Memory B cell (primary cell): Measurements from ENCODE around the gene CCDC28A.

ENCODE experiments used
- ATAC-seq: fragments of 150-1000 bp; cut with Tn5 transposase; 2 replicates; pipeline ENCODE4 v1.10.0; 2021; ENCODE audit warnings: low read depth, mild to moderate bottlenecking, moderate library complexity
- DNase-seq, 2 donors: peaks; one replicate each; pipeline ENCODE4 v3.0.0; 2022; ENCODE audit warnings: low spot score in 2 of 2
- H3K27ac Mint-ChIP-seq: one replicate; pipeline ENCODE4 v1.8.0; 2022; ENCODE audit warnings: mild to moderate bottlenecking, moderate library complexity, mixed read lengths
- H3K27me3 Mint-ChIP-seq: one replicate; pipeline ENCODE4 v1.8.0; 2022; ENCODE audit warnings: mixed read lengths
- H3K36me3 Mint-ChIP-seq: one replicate; pipeline ENCODE4 v1.8.0; 2022; ENCODE audit warnings: mild to moderate bottlenecking, mixed read lengths
- H3K4me1 Mint-ChIP-seq: one replicate; pipeline ENCODE4 v1.8.0; 2022; ENCODE audit warnings: mixed read lengths
- H3K4me3 Mint-ChIP-seq: one replicate; pipeline ENCODE4 v1.8.0; 2022; ENCODE audit warnings: mild to moderate bottlenecking, moderate library complexity, mixed read lengths
- H3K9me3 Mint-ChIP-seq: one replicate; pipeline ENCODE4 v1.8.0; 2022; ENCODE audit warnings: mixed read lengths

The CCDC28A gene

DNA sequence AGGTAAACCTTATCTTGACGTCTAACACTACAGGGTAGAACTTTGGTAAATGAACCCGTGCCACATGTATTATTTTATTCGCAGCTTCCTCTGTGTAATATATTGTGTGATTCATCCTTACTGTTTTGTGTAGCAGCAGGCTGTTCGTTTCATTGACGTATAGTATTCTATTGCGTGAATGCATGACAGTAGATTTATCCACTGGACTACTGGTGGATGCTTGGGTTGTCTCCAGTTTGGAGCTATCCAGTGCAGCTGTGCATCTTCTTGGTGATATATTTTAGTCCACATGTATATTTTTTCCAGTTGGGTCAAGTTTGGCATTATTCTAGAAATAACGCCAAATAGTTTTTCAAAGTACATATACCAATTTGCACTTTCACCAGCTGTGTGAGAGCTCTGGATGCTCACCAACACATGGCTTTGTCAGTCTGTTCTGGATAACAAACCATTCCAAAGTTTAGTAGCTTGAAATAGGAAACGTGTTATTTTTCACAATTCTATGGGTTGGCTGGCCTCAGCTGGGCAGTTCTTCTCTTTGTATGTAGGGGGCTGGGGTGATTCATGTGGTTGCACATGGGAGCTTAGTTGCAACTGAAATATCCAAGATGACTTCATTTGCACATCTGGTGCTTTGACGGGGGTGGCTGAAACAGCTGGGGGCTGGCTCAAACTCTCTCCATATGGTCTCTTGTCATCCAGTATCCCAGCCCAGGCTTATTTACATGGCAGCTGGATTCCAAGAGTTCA lies 31.6 kb downstream of the CCDC28A start:
- no peak overlapping the region for H3K4me3 Mint-ChIP-seq
- ATAC-seq: no peak
- H3K4me1 Mint-ChIP-seq: peaks cover 7% of the 10 kb centered on the region
- H3K27me3 Mint-ChIP-seq: no peaks in the 10 kb centered on the region
- no peaks in the 10 kb centered on the region for H3K36me3 Mint-ChIP-seq
- DNase-seq: no peak
- no peak overlapping the region for H3K27ac Mint-ChIP-seq
- no peaks in the 10 kb centered on the region for H3K9me3 Mint-ChIP-seq

DNA sequence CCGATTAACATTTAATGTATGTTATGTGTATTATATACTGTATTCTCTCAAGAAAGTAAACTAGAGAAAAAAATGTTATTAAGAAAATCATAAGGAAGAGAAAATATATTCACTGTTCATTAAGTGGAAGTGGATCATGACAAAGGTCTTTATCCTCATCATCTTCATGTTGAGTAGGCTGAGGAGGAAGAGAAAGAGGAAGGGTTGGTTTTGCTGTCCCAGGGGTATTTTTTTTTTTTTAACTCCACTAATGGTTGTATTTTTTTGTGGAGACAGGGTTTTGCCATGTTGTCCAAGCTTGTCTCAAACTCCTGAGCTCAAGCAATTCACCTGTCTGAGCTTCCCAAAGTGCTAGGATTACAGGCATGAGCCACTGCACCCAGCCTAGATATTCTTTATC lies 33.3 kb downstream of the CCDC28A start:
- DNase-seq: no peak
- Mint-ChIP-seq H3K27me3 (no peaks in the 10 kb centered on the region), H3K27ac (no peak overlapping the region), H3K9me3 (no peaks in the 10 kb centered on the region), H3K4me3 (no peak overlapping the region), H3K4me1 (peaks cover 7% of the 10 kb centered on the region), H3K36me3 (no peaks in the 10 kb centered on the region)
- ATAC-seq: peak; percentile 29

DNA sequence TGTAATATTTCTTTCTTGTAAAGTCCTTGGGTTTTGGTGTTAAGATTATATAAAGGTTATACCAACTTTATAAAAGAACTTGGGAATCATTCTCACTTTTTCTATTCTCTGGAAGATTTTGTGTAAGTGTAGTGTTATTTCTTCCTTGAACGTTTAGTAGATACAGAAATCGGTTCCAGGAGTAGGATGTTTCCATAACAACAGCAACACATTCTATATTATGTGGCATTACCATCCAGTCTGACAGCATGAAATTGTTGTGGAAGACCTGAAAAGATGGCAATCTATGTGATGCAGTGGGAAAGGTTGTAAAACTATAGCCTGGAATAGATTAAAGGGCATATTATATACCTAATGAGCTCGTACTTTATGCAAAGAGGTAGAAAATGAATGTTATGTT lies 36.1 kb downstream of the CCDC28A start:
- DNase-seq (no peak), ATAC-seq (no peak)
- H3K4me3 Mint-ChIP-seq: no peak overlapping the region
- H3K4me1 Mint-ChIP-seq: peaks cover 7% of the 10 kb centered on the region
- no peak overlapping the region for H3K27ac Mint-ChIP-seq
- H3K27me3 Mint-ChIP-seq: no peaks in the 10 kb centered on the region
- H3K9me3 Mint-ChIP-seq: no peaks in the 10 kb centered on the region
- H3K36me3 Mint-ChIP-seq: no peaks in the 10 kb centered on the region

DNA sequence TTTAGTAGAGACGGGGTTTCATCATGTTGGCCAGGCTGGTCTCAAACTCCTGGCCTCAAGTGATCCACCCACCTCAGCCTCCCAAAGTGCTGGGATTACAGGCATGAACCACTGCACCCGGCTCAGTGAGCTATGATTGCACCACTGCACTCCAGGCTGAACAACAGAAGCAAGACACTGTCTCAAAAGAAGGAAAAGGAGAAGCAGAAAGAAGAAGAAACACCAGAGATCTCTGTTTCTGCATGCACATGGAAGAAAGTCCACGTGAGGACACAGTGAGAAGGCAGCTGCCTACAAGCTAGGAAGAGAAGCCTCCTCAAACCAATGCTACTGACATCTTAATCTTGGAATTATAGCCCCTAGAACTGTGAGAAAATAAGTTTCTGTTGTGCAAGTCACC lies 38.3 kb downstream of the CCDC28A start:
- ATAC-seq (no peak), DNase-seq (no peak)
- H3K27ac Mint-ChIP-seq: no peak overlapping the region
- H3K27me3 Mint-ChIP-seq: no peaks in the 10 kb centered on the region
- H3K4me3 Mint-ChIP-seq: no peak overlapping the region
- H3K36me3 Mint-ChIP-seq: no peaks in the 10 kb centered on the region
- no peaks in the 10 kb centered on the region for H3K9me3 Mint-ChIP-seq
- peaks cover 9% of the 10 kb centered on the region for H3K4me1 Mint-ChIP-seq

DNA sequence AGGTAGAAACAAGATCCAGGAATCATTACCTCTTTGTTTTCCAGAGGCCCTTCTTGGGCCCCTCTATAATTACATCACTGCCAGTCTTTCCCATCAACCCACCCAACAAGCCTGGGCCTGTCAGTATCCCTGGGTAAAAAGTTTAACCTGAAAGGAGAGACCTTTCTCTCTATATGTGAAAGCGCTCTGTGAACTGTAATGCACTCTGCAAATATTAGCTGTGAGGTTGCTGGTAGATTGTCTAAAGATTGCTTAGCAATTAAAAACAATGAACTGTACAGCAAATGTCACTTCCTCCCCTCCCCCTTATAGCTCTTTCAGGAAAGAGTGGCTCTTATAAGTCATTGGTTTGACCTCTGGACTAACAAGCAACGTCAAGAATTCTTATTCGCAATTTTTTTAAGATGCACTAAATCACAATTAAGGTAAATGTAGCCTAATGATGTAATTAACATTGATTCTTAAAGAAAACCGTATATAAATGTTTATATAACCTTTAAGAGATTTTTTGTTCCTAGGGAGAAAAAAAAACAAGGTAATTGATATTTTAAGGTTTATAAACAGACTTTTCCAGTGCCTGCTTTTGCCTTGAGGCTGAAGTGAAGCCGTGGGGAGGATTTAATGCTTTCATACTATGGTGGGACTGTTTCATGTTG lies 40.7 kb downstream of the CCDC28A start:
- ATAC-seq: no peak
- no peaks in the 10 kb centered on the region for H3K27me3 Mint-ChIP-seq
- H3K27ac Mint-ChIP-seq: no peak overlapping the region

DNA sequence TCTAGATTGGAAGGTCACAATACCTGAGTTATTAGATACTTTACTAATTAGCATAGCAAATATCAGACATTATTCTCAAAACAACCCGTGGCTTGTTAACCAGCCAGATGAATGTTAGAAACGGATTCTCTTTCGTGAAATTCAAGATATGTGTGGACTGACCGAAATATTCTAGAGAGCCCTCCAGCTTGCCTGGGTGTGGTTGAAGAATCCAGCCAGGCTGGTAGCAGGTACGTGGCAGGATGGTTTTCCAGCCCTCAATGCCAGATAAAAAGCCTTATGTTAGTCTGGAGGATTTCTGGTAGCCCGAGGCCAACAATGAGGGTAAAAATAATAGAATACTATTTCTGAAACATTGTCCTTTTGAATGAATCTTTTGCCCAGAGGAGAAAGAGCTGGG lies 41.7 kb downstream of the CCDC28A start:
- Mint-ChIP-seq H3K9me3 (no peaks in the 10 kb centered on the region), H3K36me3 (no peaks in the 10 kb centered on the region), H3K27ac (no peak overlapping the region), H3K27me3 (no peaks in the 10 kb centered on the region), H3K4me1 (peaks cover 24% of the 10 kb centered on the region), H3K4me3 (no peak overlapping the region)
- DNase-seq (no peak), ATAC-seq (no peak)

More for the DNA sequence above, 40.7 kb downstream of the CCDC28A start:
- DNase-seq: no peak
- Mint-ChIP-seq H3K36me3 (no peaks in the 10 kb centered on the region), H3K4me1 (peaks cover 19% of the 10 kb centered on the region), H3K4me3 (no peak overlapping the region), H3K9me3 (no peaks in the 10 kb centered on the region)

DNA sequence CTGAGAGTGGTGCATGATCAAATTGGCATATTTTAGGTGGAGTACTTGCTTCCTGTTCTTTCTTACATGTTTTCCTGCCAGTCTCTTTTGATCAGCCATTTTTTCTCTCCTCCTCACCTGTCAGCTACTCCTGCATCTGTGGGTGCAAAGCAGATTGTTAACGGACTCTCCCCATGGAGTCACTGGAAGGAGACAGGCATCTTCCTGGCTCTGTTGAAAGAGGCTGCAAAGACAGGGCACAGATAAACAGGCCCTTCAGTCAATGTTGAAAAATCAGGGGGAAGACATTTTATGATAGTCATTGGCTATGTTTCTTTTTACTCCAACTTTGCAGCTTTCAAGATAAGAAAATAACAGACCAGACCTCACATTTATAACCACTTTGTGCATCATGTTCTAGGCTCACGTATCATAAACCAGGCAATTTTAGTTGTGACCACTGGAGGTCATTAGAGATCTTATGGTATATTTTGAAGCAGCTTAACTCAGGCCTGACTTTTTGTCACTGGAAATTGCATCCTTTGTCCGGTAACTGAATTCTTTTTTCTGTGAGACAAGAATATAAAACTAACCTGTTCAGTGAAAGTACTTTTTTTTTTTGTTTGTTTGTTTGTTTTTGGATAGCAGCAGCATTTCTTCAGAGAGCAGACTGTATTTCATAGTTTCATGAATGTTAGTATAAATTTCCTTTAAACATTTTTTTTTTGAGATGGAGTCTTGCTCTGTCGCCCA lies 42.4 kb downstream of the CCDC28A start:
- ATAC-seq: peak; percentile 55

DNA sequence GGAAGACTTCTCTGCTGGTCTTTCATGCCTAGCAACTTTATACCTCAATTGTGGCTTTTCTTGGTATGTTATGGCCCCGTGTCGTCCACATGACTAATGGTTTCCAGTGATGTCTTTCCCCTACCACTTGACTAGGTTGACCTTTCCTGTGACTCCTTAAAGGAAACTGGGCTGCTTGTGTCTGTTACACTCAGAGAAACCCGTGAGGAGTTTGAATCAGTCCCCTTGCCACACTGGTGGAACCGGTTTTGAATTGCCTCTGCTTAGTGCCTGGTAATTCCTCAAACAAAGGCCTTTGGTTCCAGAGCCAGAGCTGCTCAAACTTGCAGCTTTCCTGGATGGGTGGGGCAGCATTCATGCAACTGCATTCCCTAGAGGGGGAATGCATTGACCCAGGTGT lies 44.2 kb downstream of the CCDC28A start:
- no peak for DNase-seq
- no peaks in the 10 kb centered on the region for H3K27me3 Mint-ChIP-seq
- H3K4me1 Mint-ChIP-seq: peaks cover 24% of the 10 kb centered on the region
- no peaks in the 10 kb centered on the region for H3K36me3 Mint-ChIP-seq
- peak overlapping the region; percentile 71 for H3K27ac Mint-ChIP-seq
- ATAC-seq: no peak
- H3K4me3 Mint-ChIP-seq: no peak overlapping the region
- H3K9me3 Mint-ChIP-seq: no peaks in the 10 kb centered on the region

More for the DNA sequence above, 42.4 kb downstream of the CCDC28A start:
- H3K36me3 Mint-ChIP-seq: no peaks in the 10 kb centered on the region
- H3K9me3 Mint-ChIP-seq: no peaks in the 10 kb centered on the region
- H3K27me3 Mint-ChIP-seq: no peaks in the 10 kb centered on the region
- DNase-seq: peak in 1 of 2 donors; percentile 14
- peaks cover 24% of the 10 kb centered on the region for H3K4me1 Mint-ChIP-seq
- no peak overlapping the region for H3K27ac Mint-ChIP-seq
- no peak overlapping the region for H3K4me3 Mint-ChIP-seq

DNA sequence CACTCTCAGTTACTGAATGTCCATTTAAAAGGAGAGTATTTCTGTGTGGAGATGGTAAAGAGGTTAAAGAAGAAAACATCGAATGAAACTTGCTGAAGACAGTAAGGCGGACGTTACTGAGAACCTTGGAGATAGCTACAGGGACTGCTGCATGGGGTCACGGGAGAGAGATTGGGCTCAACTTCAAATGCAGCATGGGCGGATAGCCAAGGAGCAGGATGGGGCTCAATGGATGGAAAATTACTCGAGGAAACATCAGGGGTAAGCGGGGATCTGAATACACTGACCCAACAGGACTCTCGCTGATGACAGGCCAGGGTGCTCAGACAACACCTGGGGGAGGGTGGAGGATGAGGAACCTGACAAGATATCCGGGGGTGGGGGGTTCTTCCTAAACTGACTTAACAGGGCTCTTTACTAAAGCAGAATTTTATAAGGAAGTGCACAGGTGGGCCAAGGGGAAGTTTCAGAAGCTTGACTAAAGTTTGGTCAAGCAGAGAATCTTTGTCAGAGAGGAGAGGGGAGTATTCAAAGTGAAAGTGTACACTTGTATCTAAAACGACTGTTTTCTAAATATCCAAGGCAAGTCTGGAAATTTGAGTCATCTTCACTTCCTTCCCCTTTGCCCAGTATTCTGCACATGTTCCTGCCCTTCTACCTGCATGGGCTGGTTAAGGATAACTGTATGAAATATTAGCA lies 45.1 kb downstream of the CCDC28A start:
- no peaks in the 10 kb centered on the region for H3K36me3 Mint-ChIP-seq
- ATAC-seq (peak; percentile 83), DNase-seq (peak in 1 of 2 donors; percentile 7)
- H3K27ac Mint-ChIP-seq: peak overlapping the region; percentile 71
- no peaks in the 10 kb centered on the region for H3K9me3 Mint-ChIP-seq
- H3K4me3 Mint-ChIP-seq: peak overlapping the region; percentile 48
- peaks cover 24% of the 10 kb centered on the region for H3K4me1 Mint-ChIP-seq
- H3K27me3 Mint-ChIP-seq: no peaks in the 10 kb centered on the region

DNA sequence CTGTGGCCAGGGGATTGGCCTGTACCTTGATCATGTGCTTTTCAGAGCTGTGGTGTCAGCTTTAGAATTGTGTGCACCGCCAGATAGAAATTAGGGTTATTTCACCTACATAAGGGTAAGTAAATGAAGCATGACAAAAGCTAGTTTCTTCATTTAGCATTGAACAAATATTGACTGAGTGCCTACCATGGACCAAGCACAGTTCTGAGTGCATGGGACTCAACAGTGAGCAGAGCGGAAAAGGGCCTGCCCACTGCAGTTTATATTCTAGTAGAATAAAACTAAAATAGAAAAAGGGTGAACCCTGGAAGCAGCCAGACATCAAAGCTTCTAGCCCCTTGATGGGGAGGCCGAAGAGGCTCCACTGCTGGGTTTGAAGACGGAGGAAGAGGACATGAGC lies 48.0 kb downstream of the CCDC28A start:
- H3K4me3 Mint-ChIP-seq: no peak overlapping the region
- no peak for ATAC-seq
- no peak for DNase-seq
- peaks cover 21% of the 10 kb centered on the region for H3K4me1 Mint-ChIP-seq
- no peaks in the 10 kb centered on the region for H3K9me3 Mint-ChIP-seq
- no peaks in the 10 kb centered on the region for H3K36me3 Mint-ChIP-seq
- no peak overlapping the region for H3K27ac Mint-ChIP-seq
- no peaks in the 10 kb centered on the region for H3K27me3 Mint-ChIP-seq

DNA sequence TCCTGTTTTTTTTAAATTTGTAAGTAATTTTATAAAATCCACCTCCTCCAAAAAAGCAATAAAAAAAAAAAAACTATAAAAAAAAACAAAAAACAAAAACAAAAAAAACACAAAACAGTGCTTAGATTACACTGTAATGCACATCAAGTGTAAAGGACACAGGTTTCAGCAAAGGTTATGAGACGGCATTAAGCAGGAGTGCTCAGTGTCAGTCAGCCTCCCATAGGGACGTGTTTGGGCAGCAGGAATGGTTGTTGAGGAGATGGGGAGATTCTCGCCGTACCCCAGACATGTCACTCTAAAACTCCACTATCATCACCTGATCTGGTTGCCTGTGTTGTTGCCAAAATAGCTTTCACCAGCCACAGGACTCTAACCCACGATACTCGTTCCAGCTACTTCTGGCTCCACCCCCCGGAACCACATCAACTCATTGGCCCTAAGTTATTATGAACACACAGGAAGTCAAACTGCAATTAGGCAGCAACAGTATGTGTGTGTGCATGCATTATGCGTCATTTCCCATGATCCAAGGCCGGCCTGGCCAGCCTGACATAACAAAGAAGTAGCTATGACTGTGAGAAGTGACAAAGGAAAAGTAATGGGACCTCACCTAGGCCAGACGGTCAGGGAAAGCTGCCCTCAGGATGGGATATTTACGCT lies 51.0 kb downstream of the CCDC28A start:
- no peak for ATAC-seq
- Mint-ChIP-seq H3K4me1 (peaks cover 3% of the 10 kb centered on the region), H3K27ac (no peak overlapping the region), H3K9me3 (peaks cover 2% of the 10 kb centered on the region), H3K27me3 (no peaks in the 10 kb centered on the region), H3K36me3 (no peaks in the 10 kb centered on the region), H3K4me3 (no peak overlapping the region)
- DNase-seq: no peak

DNA sequence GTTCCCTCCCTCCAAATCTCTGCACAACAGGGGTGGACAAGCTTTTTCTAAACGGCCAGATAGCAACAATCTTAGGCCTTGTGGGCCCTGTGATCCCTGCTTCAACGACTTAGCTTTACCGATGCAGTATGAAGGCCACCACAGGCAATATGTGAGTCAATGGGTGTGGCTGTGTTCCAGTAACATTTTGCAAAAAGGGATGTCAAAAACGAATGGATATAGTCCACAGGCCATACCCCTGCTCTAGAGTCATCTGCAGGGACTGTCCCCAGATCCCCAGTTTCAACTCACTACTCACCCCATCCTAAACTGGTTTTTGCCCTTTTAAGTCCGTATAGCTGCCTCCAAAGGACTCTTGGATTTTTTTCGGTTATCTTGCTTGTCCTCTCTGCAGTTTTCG lies 56.7 kb downstream of the CCDC28A start:
- Mint-ChIP-seq H3K27ac (no peak overlapping the region), H3K36me3 (no peaks in the 10 kb centered on the region), H3K27me3 (no peaks in the 10 kb centered on the region), H3K4me3 (no peak overlapping the region), H3K4me1 (no peaks in the 10 kb centered on the region), H3K9me3 (peaks cover 2% of the 10 kb centered on the region)
- DNase-seq (no peak), ATAC-seq (no peak)

DNA sequence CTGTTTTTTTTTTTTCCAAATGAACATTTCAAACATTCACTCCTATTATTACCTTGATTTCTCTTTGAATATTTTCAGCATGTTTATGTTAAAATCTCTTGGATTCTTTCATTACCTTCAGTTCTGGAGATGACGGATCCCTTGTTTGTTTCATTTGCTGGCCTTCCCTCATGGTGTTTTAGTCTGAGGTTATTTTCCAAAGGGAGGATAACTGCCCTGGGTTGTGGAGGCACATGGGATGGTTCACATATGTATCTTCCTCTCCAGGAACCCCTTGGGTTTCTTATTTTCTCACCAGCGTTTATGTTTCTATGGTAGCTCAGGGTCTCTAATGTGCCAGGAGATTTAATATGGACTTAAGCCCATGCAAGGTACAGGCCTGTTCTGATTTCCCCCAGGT lies 58.6 kb downstream of the CCDC28A start:
- Mint-ChIP-seq H3K36me3 (no peaks in the 10 kb centered on the region), H3K27ac (no peak overlapping the region), H3K4me3 (no peak overlapping the region), H3K4me1 (no peaks in the 10 kb centered on the region), H3K9me3 (no peaks in the 10 kb centered on the region), H3K27me3 (no peaks in the 10 kb centered on the region)
- no peak for ATAC-seq
- DNase-seq: no peak
